ENCODE measurements around the gene HSD17B2.
"Not testable (repeated sequence)": the region's sequence is repeated elsewhere in the genome, so short reads cannot be mapped to it uniquely, and the experiment has no call there.

The HSD17B2 gene

GRCh38 chr16:82034981-82035612 lies at the start of gene HSD17B2:
TSS of gene HSD17B2 (plus strand) at chr16:82035253. CDS start at chr16:82035425, 172 bp downstream.
- no peak for FAIRE-seq

- no peak for FAIRE-seq
These were observed 47.9 kb upstream of the HSD17B2 start for GRCh38 chr16:81987121-81987520.

- FAIRE-seq = no peak
These were observed 47.3 kb upstream of the HSD17B2 start for GRCh38 chr16:81987706-81988105.

- FAIRE-seq = no peak
These were observed 42.2 kb upstream of the HSD17B2 start for GRCh38 chr16:81992859-81993258.

GRCh38 chr16:81994485-81994884 lies 40.6 kb upstream of the HSD17B2 start:
- FAIRE-seq = no peak

GRCh38 chr16:81995651-81996050 lies 39.4 kb upstream of the HSD17B2 start:
- no peak for FAIRE-seq

- no peak for FAIRE-seq
These were observed 38.2 kb upstream of the HSD17B2 start for GRCh38 chr16:81996664-81997509.

- FAIRE-seq = no peak
These were observed 37.3 kb upstream of the HSD17B2 start for GRCh38 chr16:81997738-81998137.

GRCh38 chr16:82002831-82003230 lies 32.2 kb upstream of the HSD17B2 start:
- no peak for FAIRE-seq

GRCh38 chr16:82004601-82005000 lies 30.5 kb upstream of the HSD17B2 start:
- no peak for FAIRE-seq

GRCh38 chr16:82005027-82005830 lies 29.8 kb upstream of the HSD17B2 start:
- no peak for FAIRE-seq

GRCh38 chr16:82006036-82006435 lies 29.0 kb upstream of the HSD17B2 start:
- no peak for FAIRE-seq

- FAIRE-seq = no peak
These were observed 27.9 kb upstream of the HSD17B2 start for GRCh38 chr16:82007189-82007588.

GRCh38 chr16:82008957-82009592 lies 26.0 kb upstream of the HSD17B2 start:
- FAIRE-seq = no peak

GRCh38 chr16:82009789-82010188 lies 25.3 kb upstream of the HSD17B2 start:
- FAIRE-seq = not testable (repeated sequence)

GRCh38 chr16:82010649-82011048 lies 24.4 kb upstream of the HSD17B2 start:
- FAIRE-seq = no peak

- no peak for FAIRE-seq
These were observed 23.8 kb upstream of the HSD17B2 start, which contains the start of gene SDR42E1 for GRCh38 chr16:82011199-82011641. TSS of gene SDR42E1 (minus strand) at chr16:82011470. CDS start at chr16:82000858, 10,612 bp downstream.

- FAIRE-seq = no peak
These were observed 21.9 kb upstream of the HSD17B2 start for GRCh38 chr16:82013139-82013538.

- no peak for FAIRE-seq
These were observed 18.8 kb upstream of the HSD17B2 start for GRCh38 chr16:82016263-82016662.

GRCh38 chr16:82016964-82017363 lies 18.1 kb upstream of the HSD17B2 start:
- no peak for FAIRE-seq

- FAIRE-seq = no peak
These were observed 17.0 kb upstream of the HSD17B2 start for GRCh38 chr16:82017911-82018568.

- FAIRE-seq = no peak
These were observed 15.5 kb upstream of the HSD17B2 start for GRCh38 chr16:82019535-82019934.
